ENCODE measurements around the gene RBM17. TPM values are rescaled to one million over a fixed set of nuclear protein-coding genes. Genes with fewer than 3 reads are reported as not detected.

RBM17 gene
- total and polyA plus RNA-seq, 2 experiments from 2014 or later = 86.2 to 125 TPM

DNA sequence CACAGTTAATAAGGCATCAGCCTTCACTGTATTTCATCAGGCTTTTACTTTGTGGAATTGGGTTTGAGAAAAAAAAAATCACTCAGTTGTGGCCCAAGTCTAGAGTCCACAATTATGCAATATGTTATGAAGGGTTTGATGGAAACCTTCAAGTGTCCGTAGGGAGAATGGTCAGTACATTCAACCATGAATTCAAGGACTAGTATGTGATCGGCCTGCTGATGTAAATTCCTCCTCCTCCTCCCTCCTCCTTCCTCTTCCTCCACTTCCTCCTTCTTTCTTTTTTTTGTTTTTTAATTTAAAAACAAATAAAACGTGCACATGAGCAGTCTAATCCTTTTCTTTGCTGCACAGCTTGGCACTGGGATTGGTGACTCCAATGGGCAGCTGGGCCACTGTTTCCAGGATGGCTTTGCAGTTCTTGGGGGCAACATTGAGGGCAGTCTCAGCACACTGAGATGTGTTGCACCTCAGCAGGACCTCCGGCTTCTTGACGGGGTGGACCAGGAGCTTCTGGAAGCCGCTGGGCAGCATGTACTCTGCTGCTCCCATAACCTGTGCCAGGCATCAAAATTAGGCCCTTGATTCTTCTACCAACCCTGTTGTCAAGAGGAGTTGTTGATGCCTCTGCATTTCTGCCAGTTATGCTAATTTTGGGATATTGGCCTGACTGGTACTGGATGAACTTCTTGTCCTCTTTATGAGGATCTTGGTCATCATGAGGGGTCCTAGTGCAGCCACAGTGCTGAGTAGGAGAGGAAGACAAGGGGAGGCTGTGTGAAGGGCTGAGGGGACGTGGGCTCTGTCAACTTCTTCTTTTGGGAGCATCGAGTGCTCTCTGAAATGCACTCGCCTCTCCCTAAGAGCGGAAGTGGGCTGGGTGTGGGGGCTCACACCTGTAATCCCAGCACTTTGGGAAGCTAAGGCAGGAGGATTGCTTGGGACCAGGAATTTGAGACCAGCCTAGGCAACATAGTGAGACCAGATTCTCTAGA, 17.4 kb upstream of the RBM17 start:
- Histone ChIP-seq H3K4me3 (no peak overlapping the region), H3K4me1 (ENCODE audit: low read depth) (no peaks in the 10 kb centered on the region), H3K36me3 (no peaks in the 10 kb centered on the region), H3K27ac (no peak overlapping the region), H3K9me3 (ENCODE audit: low read depth) (no peaks in the 10 kb centered on the region), H3K27me3 (no peaks in the 10 kb centered on the region)
- no peak for DNase-seq (ENCODE audit: low read depth in 1 of 2, low spot score in 1 of 2)
- TF ChIP-seq, protein P1, sequence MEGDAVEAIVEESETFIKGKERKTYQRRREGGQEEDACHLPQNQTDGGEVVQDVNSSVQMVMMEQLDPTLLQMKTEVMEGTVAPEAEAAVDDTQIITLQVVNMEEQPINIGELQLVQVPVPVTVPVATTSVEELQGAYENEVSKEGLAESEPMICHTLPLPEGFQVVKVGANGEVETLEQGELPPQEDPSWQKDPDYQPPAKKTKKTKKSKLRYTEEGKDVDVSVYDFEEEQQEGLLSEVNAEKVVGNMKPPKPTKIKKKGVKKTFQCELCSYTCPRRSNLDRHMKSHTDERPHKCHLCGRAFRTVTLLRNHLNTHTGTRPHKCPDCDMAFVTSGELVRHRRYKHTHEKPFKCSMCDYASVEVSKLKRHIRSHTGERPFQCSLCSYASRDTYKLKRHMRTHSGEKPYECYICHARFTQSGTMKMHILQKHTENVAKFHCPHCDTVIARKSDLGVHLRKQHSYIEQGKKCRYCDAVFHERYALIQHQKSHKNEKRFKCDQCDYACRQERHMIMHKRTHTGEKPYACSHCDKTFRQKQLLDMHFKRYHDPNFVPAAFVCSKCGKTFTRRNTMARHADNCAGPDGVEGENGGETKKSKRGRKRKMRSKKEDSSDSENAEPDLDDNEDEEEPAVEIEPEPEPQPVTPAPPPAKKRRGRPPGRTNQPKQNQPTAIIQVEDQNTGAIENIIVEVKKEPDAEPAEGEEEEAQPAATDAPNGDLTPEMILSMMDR (IDR thresholded peaks at IDR 0.05; ENCODE audit: low read depth, low read length) = no peak

DNA sequence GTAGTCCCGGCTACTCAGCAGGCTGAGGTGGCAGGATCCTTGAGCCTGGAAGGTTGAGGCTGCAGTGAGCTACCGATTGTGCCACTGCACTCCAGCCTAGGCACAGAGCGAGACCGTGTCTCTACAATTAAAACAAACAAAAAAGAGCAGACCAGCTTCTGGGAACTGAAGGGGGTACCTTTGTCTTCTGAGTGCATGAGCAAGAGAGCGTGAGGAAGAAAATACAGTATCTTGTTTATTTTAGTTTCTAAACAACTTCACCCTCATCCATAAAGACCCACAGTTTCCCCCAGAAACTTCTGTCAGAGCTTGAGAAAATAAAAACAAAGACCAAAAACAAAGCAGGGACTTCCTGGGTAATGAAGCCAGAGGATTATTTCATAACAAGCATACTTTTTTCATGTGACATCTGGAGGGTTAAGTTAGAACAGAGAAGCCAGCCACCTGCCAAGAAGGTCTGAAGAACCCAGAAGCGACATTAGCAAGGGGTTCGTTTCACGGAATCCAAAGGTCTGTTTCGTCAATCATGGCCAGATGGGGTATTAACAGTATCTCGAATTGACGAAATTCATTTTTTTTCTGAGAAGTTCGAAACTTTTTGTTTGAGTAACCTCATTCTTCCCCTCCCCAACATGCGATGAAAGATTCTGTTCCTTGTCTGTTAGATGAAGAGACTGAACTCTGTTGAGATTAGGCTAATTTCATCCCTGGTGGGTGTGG, 16.5 kb upstream of the RBM17 start:
- Histone ChIP-seq H3K9me3 (ENCODE audit: low read depth) (no peaks in the 10 kb centered on the region), H3K4me1 (ENCODE audit: low read depth) (no peaks in the 10 kb centered on the region), H3K36me3 (no peaks in the 10 kb centered on the region), H3K4me3 (no peak overlapping the region), H3K27ac (no peak overlapping the region), H3K27me3 (no peaks in the 10 kb centered on the region)
- TF ChIP-seq, protein P1 (IDR thresholded peaks at IDR 0.05; ENCODE audit: low read depth, low read length) = no peak
- DNase-seq (ENCODE audit: low read depth in 1 of 2, low spot score in 1 of 2) = no peak

DNA sequence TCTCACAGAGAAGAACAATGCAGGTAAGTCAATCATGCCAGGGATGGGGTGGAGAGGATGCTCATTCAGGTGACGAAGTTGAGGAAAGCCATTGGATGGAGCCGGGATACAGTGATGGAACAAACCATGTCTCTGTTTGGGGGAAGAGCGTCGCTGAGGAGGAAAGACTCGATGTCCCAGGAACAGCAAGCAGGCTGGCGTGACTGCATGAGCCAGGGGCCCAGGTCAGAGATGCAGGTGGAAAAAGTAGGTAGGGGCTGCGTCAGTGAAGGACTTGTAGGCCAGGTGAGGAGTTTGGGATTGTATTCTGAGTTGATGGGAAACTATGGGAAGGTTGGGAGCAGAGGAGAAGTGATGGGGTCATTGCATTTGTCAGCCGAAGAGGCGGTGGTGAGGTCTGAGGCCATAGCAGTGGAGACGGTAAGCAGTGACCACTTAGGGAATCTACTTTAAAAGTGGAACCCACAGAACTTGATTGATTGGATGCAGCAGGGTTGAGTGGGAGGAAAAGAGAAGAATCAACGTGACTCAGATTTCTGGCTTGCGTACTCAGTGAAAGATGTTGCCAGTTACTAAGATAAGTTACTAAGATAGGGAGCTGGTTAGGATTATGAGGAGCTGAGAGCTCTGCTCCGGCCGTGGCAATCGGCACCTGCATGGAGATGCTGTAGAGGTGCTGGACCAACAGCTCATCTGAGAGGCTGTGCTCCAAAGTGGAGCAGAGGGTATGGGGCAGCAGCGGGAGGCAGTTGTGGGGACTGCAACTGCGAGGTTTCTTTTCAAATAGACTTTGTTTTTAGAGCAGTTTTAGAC, 14.1 kb upstream of the RBM17 start:
- peak in 1 of 2 donors; percentile 84 for DNase-seq (ENCODE audit: low read depth in 1 of 2, low spot score in 1 of 2)
- TF ChIP-seq, protein P1 (IDR thresholded peaks at IDR 0.05; ENCODE audit: low read depth, low read length) = no peak
- no peaks in the 10 kb centered on the region for H3K4me1 ChIP-seq (ENCODE audit: low read depth)
- H3K27me3 ChIP-seq = no peaks in the 10 kb centered on the region
- no peaks in the 10 kb centered on the region for H3K9me3 ChIP-seq (ENCODE audit: low read depth)
- no peak overlapping the region for H3K4me3 ChIP-seq
- H3K36me3 ChIP-seq = no peaks in the 10 kb centered on the region
- no peak overlapping the region for H3K27ac ChIP-seq

DNA sequence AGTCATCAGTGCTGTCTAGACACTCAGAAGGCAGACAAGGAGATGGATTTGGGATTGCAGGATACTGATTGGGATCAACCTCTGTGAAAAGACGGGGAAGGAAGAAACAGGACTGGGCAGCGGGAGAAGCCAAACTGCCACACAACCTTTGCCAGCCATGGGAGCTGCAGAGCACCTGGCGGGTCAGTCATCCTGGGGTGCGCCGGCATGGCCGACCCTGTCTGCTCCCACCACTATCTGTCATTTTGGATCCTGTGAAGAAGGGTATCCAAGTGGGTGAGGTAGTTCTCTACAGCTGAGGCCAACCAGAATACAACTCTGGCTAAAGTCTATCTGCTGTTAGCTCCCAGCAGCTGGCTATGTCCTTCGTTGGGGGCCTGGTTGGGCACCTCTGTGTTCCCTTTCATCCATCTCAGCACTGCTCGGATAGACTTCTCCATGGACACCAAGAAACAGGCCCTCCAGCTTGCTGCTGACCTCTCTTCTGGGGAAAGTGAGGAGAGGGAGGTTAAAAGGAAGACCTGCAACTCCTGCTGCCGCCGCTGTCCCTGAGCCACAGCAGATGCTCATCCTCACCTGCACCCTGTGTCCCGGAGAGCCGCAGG, 11.7 kb upstream of the RBM17 start:
- no peaks in the 10 kb centered on the region for H3K27me3 ChIP-seq
- H3K36me3 ChIP-seq = no peaks in the 10 kb centered on the region
- no peaks in the 10 kb centered on the region for H3K9me3 ChIP-seq (ENCODE audit: low read depth)
- H3K4me1 ChIP-seq (ENCODE audit: low read depth) = no peaks in the 10 kb centered on the region
- no peak overlapping the region for H3K27ac ChIP-seq
- no peak overlapping the region for H3K4me3 ChIP-seq
- no peak for DNase-seq (ENCODE audit: low read depth in 1 of 2, low spot score in 1 of 2)
- TF ChIP-seq, protein P1 (IDR thresholded peaks at IDR 0.05; ENCODE audit: low read depth, low read length) = no peak

DNA sequence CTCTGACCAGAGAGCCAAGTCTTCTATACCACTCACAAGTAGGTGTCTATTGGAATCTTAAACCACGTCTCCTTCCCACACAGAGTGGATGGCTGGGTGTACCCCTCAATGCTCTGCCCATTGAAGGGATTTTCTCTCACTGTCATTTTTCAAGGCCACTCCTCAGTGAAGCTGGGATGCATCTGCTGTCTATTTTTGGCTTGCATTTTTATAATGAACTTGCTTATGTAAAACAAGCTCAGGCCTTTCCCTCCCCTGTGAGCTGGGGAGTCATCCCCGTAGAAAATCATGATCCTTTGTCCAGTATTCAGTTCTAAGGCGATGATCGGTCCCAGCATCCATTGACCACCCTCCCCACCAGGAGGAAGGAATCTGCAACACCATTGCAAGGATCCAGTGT, 9.8 kb upstream of the RBM17 start:
- Histone ChIP-seq H3K4me1 (ENCODE audit: low read depth) (no peaks in the 10 kb centered on the region), H3K9me3 (ENCODE audit: low read depth) (no peaks in the 10 kb centered on the region), H3K27ac (no peak overlapping the region), H3K4me3 (no peak overlapping the region), H3K36me3 (no peaks in the 10 kb centered on the region), H3K27me3 (no peaks in the 10 kb centered on the region)
- TF ChIP-seq, protein P1 (IDR thresholded peaks at IDR 0.05; ENCODE audit: low read depth, low read length) = no peak
- no peak for DNase-seq (ENCODE audit: low read depth in 1 of 2, low spot score in 1 of 2)

Measured in cardiac muscle cell (in vitro differentiated cells and primary cell).